Measurements from ENCODE around the gene SDHAF3.
"Not testable (repeated sequence)": the region's sequence is repeated elsewhere in the genome, so short reads cannot be mapped to it uniquely, and the experiment has no call there.

DNA sequence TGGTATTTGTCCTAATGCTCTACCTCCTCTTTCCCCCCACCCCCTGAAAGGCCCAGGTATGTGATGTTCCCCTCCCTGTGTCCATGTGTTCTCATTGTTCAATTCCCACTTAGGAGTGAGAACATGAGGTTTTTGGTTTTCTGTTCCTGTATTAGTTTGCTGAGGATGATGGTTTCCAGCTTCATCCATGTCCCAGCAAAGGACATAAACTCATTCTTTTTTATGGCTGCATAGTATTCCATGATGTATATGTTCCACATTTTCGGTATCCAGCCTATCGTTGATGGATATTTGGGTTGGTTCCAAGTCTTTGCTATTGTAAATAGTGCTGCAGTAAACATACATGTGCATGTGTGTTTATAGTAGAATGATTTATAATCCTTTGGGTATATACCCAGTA, 5.6 kb downstream of the SDHAF3 start:
- TF ChIP-seq YY1 (IDR thresholded peaks at IDR 0.05); GABPA (IDR thresholded peaks at IDR 0.05 in 1 of 2, conservative IDR thresholded peaks at IDR 0.05 in 1 of 2); RAD21 (IDR thresholded peaks at IDR 0.05); TAF1 (conservative IDR thresholded peaks at IDR 0.05); HNF4G (IDR thresholded peaks at IDR 0.05): not testable (repeated sequence)
- TF ChIP-seq, protein P1, sequence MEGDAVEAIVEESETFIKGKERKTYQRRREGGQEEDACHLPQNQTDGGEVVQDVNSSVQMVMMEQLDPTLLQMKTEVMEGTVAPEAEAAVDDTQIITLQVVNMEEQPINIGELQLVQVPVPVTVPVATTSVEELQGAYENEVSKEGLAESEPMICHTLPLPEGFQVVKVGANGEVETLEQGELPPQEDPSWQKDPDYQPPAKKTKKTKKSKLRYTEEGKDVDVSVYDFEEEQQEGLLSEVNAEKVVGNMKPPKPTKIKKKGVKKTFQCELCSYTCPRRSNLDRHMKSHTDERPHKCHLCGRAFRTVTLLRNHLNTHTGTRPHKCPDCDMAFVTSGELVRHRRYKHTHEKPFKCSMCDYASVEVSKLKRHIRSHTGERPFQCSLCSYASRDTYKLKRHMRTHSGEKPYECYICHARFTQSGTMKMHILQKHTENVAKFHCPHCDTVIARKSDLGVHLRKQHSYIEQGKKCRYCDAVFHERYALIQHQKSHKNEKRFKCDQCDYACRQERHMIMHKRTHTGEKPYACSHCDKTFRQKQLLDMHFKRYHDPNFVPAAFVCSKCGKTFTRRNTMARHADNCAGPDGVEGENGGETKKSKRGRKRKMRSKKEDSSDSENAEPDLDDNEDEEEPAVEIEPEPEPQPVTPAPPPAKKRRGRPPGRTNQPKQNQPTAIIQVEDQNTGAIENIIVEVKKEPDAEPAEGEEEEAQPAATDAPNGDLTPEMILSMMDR (IDR thresholded peaks at IDR 0.05; ENCODE audit: low read depth, low read length, missing input control): not testable (repeated sequence)
- TF ChIP-seq, protein P2, sequence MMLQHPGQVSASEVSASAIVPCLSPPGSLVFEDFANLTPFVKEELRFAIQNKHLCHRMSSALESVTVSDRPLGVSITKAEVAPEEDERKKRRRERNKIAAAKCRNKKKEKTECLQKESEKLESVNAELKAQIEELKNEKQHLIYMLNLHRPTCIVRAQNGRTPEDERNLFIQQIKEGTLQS (IDR thresholded peaks at IDR 0.05): not testable (repeated sequence)
- TF ChIP-seq, protein P3, sequence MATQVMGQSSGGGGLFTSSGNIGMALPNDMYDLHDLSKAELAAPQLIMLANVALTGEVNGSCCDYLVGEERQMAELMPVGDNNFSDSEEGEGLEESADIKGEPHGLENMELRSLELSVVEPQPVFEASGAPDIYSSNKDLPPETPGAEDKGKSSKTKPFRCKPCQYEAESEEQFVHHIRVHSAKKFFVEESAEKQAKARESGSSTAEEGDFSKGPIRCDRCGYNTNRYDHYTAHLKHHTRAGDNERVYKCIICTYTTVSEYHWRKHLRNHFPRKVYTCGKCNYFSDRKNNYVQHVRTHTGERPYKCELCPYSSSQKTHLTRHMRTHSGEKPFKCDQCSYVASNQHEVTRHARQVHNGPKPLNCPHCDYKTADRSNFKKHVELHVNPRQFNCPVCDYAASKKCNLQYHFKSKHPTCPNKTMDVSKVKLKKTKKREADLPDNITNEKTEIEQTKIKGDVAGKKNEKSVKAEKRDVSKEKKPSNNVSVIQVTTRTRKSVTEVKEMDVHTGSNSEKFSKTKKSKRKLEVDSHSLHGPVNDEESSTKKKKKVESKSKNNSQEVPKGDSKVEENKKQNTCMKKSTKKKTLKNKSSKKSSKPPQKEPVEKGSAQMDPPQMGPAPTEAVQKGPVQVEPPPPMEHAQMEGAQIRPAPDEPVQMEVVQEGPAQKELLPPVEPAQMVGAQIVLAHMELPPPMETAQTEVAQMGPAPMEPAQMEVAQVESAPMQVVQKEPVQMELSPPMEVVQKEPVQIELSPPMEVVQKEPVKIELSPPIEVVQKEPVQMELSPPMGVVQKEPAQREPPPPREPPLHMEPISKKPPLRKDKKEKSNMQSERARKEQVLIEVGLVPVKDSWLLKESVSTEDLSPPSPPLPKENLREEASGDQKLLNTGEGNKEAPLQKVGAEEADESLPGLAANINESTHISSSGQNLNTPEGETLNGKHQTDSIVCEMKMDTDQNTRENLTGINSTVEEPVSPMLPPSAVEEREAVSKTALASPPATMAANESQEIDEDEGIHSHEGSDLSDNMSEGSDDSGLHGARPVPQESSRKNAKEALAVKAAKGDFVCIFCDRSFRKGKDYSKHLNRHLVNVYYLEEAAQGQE (IDR thresholded peaks at IDR 0.05): not testable (repeated sequence)
